ENCODE results near the gene IFI27L1. TPM values are rescaled to one million over a fixed set of nuclear protein-coding genes. Genes with fewer than 3 reads are reported as not detected.

IFI27L1 gene
- total RNA-seq, 3 donors from 2014 or later, result 6.6 to 14.5 (median 10.6) TPM

- Histone ChIP-seq H3K27ac (no peak overlapping the region), H3K27me3 (no peaks in the 10 kb centered on the region), H3K9me3 (peaks cover 8 to 17% of the 10 kb centered on the region in 2 donors), H3K4me1 (no peaks in the 10 kb centered on the region), H3K4me3 (no peak overlapping the region), H3K36me3 (no peaks in the 10 kb centered on the region)
- no peak for TF ChIP-seq CTCF (IDR thresholded peaks at IDR 0.05)
- no peak for TF ChIP-seq POLR2A (IDR thresholded peaks at IDR 0.05)
- TF ChIP-seq POLR2AphosphoS5 (IDR thresholded peaks at IDR 0.05), result no peak
- no peak for DNase-seq (ENCODE audit: low spot score in 2 of 2)
- intact Hi-C loops (cut with DNase I; ENCODE audit: low total_unique reads), result loop anchor here (10.0 kb wide), 1 partner anchor 89 kb away; no protein-coding TSS in a partner anchor
Measured at GRCh38 chr14:94123868-94124267, 42.8 kb downstream of the IFI27L1 start.

GRCh38 chr14:94124582-94125377 is 43.7 kb downstream of the IFI27L1 start:
- DNase-seq (ENCODE audit: low spot score in 2 of 2), result peak in 1 of 2 donors; percentile 15
- Histone ChIP-seq H3K27ac (no peak overlapping the region), H3K9me3 (peaks cover 2 to 10% of the 10 kb centered on the region in 2 donors), H3K4me1 (no peaks in the 10 kb centered on the region), H3K36me3 (no peaks in the 10 kb centered on the region), H3K4me3 (no peak overlapping the region), H3K27me3 (no peaks in the 10 kb centered on the region)
- TF ChIP-seq POLR2AphosphoS5 (IDR thresholded peaks at IDR 0.05) (no peak), CTCF (IDR thresholded peaks at IDR 0.05) (no peak), POLR2A (IDR thresholded peaks at IDR 0.05) (no peak)
- intact Hi-C loops (cut with DNase I; ENCODE audit: low total_unique reads), result loop anchor here (10.0 kb wide), 1 partner anchor 90 kb away; no protein-coding TSS in a partner anchor

- intact Hi-C loops (cut with DNase I; ENCODE audit: low total_unique reads), result loop anchor here (10.0 kb wide), 1 partner anchor 91 kb away; no protein-coding TSS in a partner anchor
- Histone ChIP-seq H3K36me3 (no peaks in the 10 kb centered on the region), H3K4me1 (no peaks in the 10 kb centered on the region), H3K27ac (no peak overlapping the region), H3K4me3 (no peak overlapping the region), H3K27me3 (no peaks in the 10 kb centered on the region), H3K9me3 (peaks cover 0 to 4% of the 10 kb centered on the region in 2 donors)
- DNase-seq (ENCODE audit: low spot score in 2 of 2), result no peak
- TF ChIP-seq POLR2A (IDR thresholded peaks at IDR 0.05) (no peak), CTCF (IDR thresholded peaks at IDR 0.05) (no peak), POLR2AphosphoS5 (IDR thresholded peaks at IDR 0.05) (no peak)
Measured at GRCh38 chr14:94125659-94126418, 44.7 kb downstream of the IFI27L1 start.

GRCh38 chr14:94126419-94126677 is 45.2 kb downstream of the IFI27L1 start:
- Histone ChIP-seq H3K27ac (no peak overlapping the region), H3K36me3 (no peaks in the 10 kb centered on the region), H3K9me3 (no peaks in the 10 kb centered on the region), H3K27me3 (no peaks in the 10 kb centered on the region), H3K4me1 (no peaks in the 10 kb centered on the region), H3K4me3 (no peak overlapping the region)
- DNase-seq (ENCODE audit: low spot score in 2 of 2), result no peak
- TF ChIP-seq POLR2A (IDR thresholded peaks at IDR 0.05), result no peak
- no peak for TF ChIP-seq CTCF (IDR thresholded peaks at IDR 0.05)
- TF ChIP-seq POLR2AphosphoS5 (IDR thresholded peaks at IDR 0.05), result no peak
- intact Hi-C loops (cut with DNase I; ENCODE audit: low total_unique reads), result loop anchor here (10.0 kb wide), 1 partner anchor 92 kb away; no protein-coding TSS in a partner anchor

GRCh38 chr14:94126800-94127199 is 45.7 kb downstream of the IFI27L1 start:
- Histone ChIP-seq H3K27me3 (no peaks in the 10 kb centered on the region), H3K27ac (no peak overlapping the region), H3K4me1 (no peaks in the 10 kb centered on the region), H3K36me3 (no peaks in the 10 kb centered on the region), H3K4me3 (no peak overlapping the region), H3K9me3 (no peaks in the 10 kb centered on the region)
- intact Hi-C loops (cut with DNase I; ENCODE audit: low total_unique reads), result loop anchor here (10.0 kb wide), 1 partner anchor 92 kb away; no protein-coding TSS in a partner anchor
- no peak for DNase-seq (ENCODE audit: low spot score in 2 of 2)
- TF ChIP-seq CTCF (IDR thresholded peaks at IDR 0.05) (no peak), POLR2A (IDR thresholded peaks at IDR 0.05) (no peak), POLR2AphosphoS5 (IDR thresholded peaks at IDR 0.05) (no peak)

Data from breast epithelium (tissue), 4 donors.